ENCODE measurements around the gene STAT4.

Gene STAT4

GRCh38 chr2:191008286-191008685 is 142.5 kb downstream of the STAT4 start:
- H3K79me2 ChIP-seq: peaks cover 25% of the 10 kb centered on the region
- no peaks in the 10 kb centered on the region for H3K36me3 ChIP-seq (ENCODE audit: control insufficient read depth, insufficient read depth, low read length)
- H3K9me3 ChIP-seq (ENCODE audit: control insufficient read depth, low read length): no peaks in the 10 kb centered on the region
- no peak for TF ChIP-seq CTCF (IDR thresholded peaks at IDR 0.05)
- H3K27ac ChIP-seq: no peak overlapping the region
- no peak overlapping the region for H3K4me3 ChIP-seq (ENCODE audit: low read depth, low read length)
- peaks cover 9% of the 10 kb centered on the region for H3K4me1 ChIP-seq
- H3K9ac ChIP-seq: no peak overlapping the region
- H3K4me2 ChIP-seq (ENCODE audit: low read length): no peak overlapping the region
- H3K27me3 ChIP-seq (ENCODE audit: control insufficient read depth, insufficient read depth, low read length): no peaks in the 10 kb centered on the region
- no peak overlapping the region for H2AFZ ChIP-seq

GRCh38 chr2:191006997-191007783 is 143.6 kb downstream of the STAT4 start:
- TF ChIP-seq CTCF (IDR thresholded peaks at IDR 0.05): no peak
- H3K4me2 ChIP-seq (ENCODE audit: low read length): no peak overlapping the region
- no peak overlapping the region for H3K27ac ChIP-seq
- H3K9me3 ChIP-seq (ENCODE audit: control insufficient read depth, low read length): no peaks in the 10 kb centered on the region
- no peaks in the 10 kb centered on the region for H3K27me3 ChIP-seq (ENCODE audit: control insufficient read depth, insufficient read depth, low read length)
- H3K9ac ChIP-seq: no peak overlapping the region
- no peak overlapping the region for H2AFZ ChIP-seq
- peaks cover 14% of the 10 kb centered on the region for H3K79me2 ChIP-seq
- no peaks in the 10 kb centered on the region for H3K36me3 ChIP-seq (ENCODE audit: control insufficient read depth, insufficient read depth, low read length)
- H3K4me1 ChIP-seq: no peaks in the 10 kb centered on the region
- H3K4me3 ChIP-seq (ENCODE audit: low read depth, low read length): no peak overlapping the region

GRCh38 chr2:191006297-191006696 is 144.5 kb downstream of the STAT4 start:
- peaks cover 5% of the 10 kb centered on the region for H3K79me2 ChIP-seq
- no peaks in the 10 kb centered on the region for H3K4me1 ChIP-seq
- H3K9me3 ChIP-seq (ENCODE audit: control insufficient read depth, low read length): no peaks in the 10 kb centered on the region
- H3K4me2 ChIP-seq (ENCODE audit: low read length): no peak overlapping the region
- no peaks in the 10 kb centered on the region for H3K36me3 ChIP-seq (ENCODE audit: control insufficient read depth, insufficient read depth, low read length)
- H3K4me3 ChIP-seq (ENCODE audit: low read depth, low read length): no peak overlapping the region
- no peak for TF ChIP-seq CTCF (IDR thresholded peaks at IDR 0.05)
- no peaks in the 10 kb centered on the region for H3K27me3 ChIP-seq (ENCODE audit: control insufficient read depth, insufficient read depth, low read length)
- no peak overlapping the region for H3K9ac ChIP-seq
- no peak overlapping the region for H2AFZ ChIP-seq
- H3K27ac ChIP-seq: no peak overlapping the region

- no peak overlapping the region for H3K9ac ChIP-seq
- no peaks in the 10 kb centered on the region for H3K4me1 ChIP-seq
- H3K27me3 ChIP-seq (ENCODE audit: control insufficient read depth, insufficient read depth, low read length): no peaks in the 10 kb centered on the region
- H3K4me3 ChIP-seq (ENCODE audit: low read depth, low read length): no peak overlapping the region
- no peak for TF ChIP-seq CTCF (IDR thresholded peaks at IDR 0.05)
- H3K79me2 ChIP-seq: no peaks in the 10 kb centered on the region
- no peak overlapping the region for H2AFZ ChIP-seq
- no peak overlapping the region for H3K27ac ChIP-seq
- no peak overlapping the region for H3K4me2 ChIP-seq (ENCODE audit: low read length)
- no peaks in the 10 kb centered on the region for H3K36me3 ChIP-seq (ENCODE audit: control insufficient read depth, insufficient read depth, low read length)
- no peaks in the 10 kb centered on the region for H3K9me3 ChIP-seq (ENCODE audit: control insufficient read depth, low read length)
These were observed 147.1 kb downstream of the STAT4 start for GRCh38 chr2:191003405-191004309.

Data from parathyroid adenoma (tissue), 2 donors.